SK-N-SH treated with all-trans-retinoic acid at 6 μM for 48 hours (cell line): Measurements from ENCODE around the gene PDSS2.
"Not testable (repeated sequence)": the region's sequence is repeated elsewhere in the genome, so short reads cannot be mapped to it uniquely, and the experiment has no call there.

Experiments used
- ATAC-seq: fragments of 200-7000 bp; cut with Tn5 transposase; 3 replicates; pipeline ENCODE4 v1.9.1; 2020; ENCODE audit warnings: mild to moderate bottlenecking, moderate library complexity
- ARNTL ChIP-seq: fragments of 450-650 bp; formaldehyde crosslinking; IDR thresholded peaks from 2 replicates; pipeline ENCODE4 v1.5.0; 2020; ENCODE audit warnings: low read depth, mild to moderate bottlenecking, moderate library complexity, borderline replicate concordance
- BACH2 ChIP-seq: fragments of 250-450 bp; sonication (Bioruptor Pico); IDR thresholded peaks from 2 replicates; pipeline ENCODE4 v1.9.0; 2021; ENCODE audit warnings: mild to moderate bottlenecking, borderline replicate concordance
- CREB5 ChIP-seq: fragments of 250-450 bp; sonication (Bioruptor Pico); IDR thresholded peaks from 2 replicates; pipeline ENCODE4 v1.5.1; 2020; ENCODE audit warnings: low read depth, mild to moderate bottlenecking, moderate library complexity
- CSDC2 ChIP-seq: fragments of 250-450 bp; sonication (Bioruptor Pico); IDR thresholded peaks from 2 replicates; pipeline ENCODE4 v1.5.0; 2020; ENCODE audit warnings: mild to moderate bottlenecking, moderate library complexity
- ESRRG ChIP-seq: fragments of 250-450 bp; sonication (Bioruptor Pico); IDR thresholded peaks from 2 replicates; pipeline ENCODE4 v1.6.1; 2021; ENCODE audit warnings: mild to moderate bottlenecking
- GLIS3 ChIP-seq: fragments of 250-450 bp; sonication (Bioruptor Pico); IDR thresholded peaks from 2 replicates; pipeline ENCODE4 v1.5.0; 2020; ENCODE audit warnings: mild to moderate bottlenecking, moderate library complexity
- ISL1 ChIP-seq: fragments of 250-450 bp; sonication (Bioruptor Pico); IDR thresholded peaks from 2 replicates; pipeline ENCODE4 v2.1.2; 2022; ENCODE audit warnings: mild to moderate bottlenecking, moderate library complexity
- OSR1 ChIP-seq: fragments of 250-450 bp; sonication (Bioruptor Pico); IDR thresholded peaks from 2 replicates; pipeline ENCODE4 v1.8.0; 2022; ENCODE audit warnings: moderate library complexity, mild to moderate bottlenecking, inconsistent platforms
- PATZ1 ChIP-seq: fragments of 250-450 bp; sonication (Bioruptor Pico); IDR thresholded peaks from 2 replicates; pipeline ENCODE4 v1.8.0; 2020; ENCODE audit warnings: mild to moderate bottlenecking, moderate library complexity, borderline replicate concordance
- POU6F1 ChIP-seq: fragments of 250-450 bp; sonication (Bioruptor Pico); IDR thresholded peaks from 2 replicates; pipeline ENCODE4 v1.8.0; 2021; ENCODE audit warnings: low read depth, mild to moderate bottlenecking, moderate library complexity, borderline replicate concordance
- PPARA ChIP-seq: fragments of 250-450 bp; sonication (Bioruptor Pico); IDR thresholded peaks from 2 replicates; pipeline ENCODE4 v1.5.0; 2020; ENCODE audit warnings: mild to moderate bottlenecking, borderline replicate concordance
- RARB ChIP-seq: fragments of 250-450 bp; sonication (Bioruptor Pico); IDR thresholded peaks from 2 replicates; pipeline ENCODE4 v1.8.0; 2021; ENCODE audit warnings: mild to moderate bottlenecking, moderate library complexity
- SNAI2 ChIP-seq: fragments of 250-450 bp; sonication (Bioruptor Pico); IDR thresholded peaks from 2 replicates; pipeline ENCODE4 v1.5.0; 2020; ENCODE audit warnings: mild to moderate bottlenecking, moderate library complexity
- TCF4 ChIP-seq: fragments of 250-450 bp; sonication (Bioruptor Pico); IDR thresholded peaks from 2 replicates; pipeline ENCODE4 v1.8.0; 2021; ENCODE audit warnings: mild to moderate bottlenecking, moderate library complexity, borderline replicate concordance
- TOX ChIP-seq: fragments of 250-450 bp; sonication (Bioruptor Pico); IDR thresholded peaks from 2 replicates; pipeline ENCODE4 v1.8.0; 2021; ENCODE audit warnings: mild to moderate bottlenecking, moderate library complexity, borderline replicate concordance
- ZC3H10 ChIP-seq: fragments of 250-450 bp; sonication (Bioruptor Pico); IDR thresholded peaks from 2 replicates; pipeline ENCODE4 v1.5.1; 2021; ENCODE audit warnings: mild to moderate bottlenecking, moderate library complexity
- ZFP3 ChIP-seq: fragments of 250-450 bp; sonication (Bioruptor Pico); IDR thresholded peaks from 2 replicates; pipeline ENCODE4 v1.5.0; 2020; ENCODE audit warnings: mild to moderate bottlenecking, moderate library complexity
- ZFP30 ChIP-seq: fragments of 450-650 bp; formaldehyde crosslinking; IDR thresholded peaks from 2 replicates; pipeline ENCODE4 v1.5.0; 2022; ENCODE audit warnings: mild to moderate bottlenecking, moderate library complexity
- ZNF565 ChIP-seq: fragments of 450-650 bp; formaldehyde crosslinking; conservative IDR thresholded peaks from 2 replicates; pipeline ENCODE4 v1.5.0; 2020; ENCODE audit warnings: low read depth, mild to moderate bottlenecking, moderate library complexity
- ZNF70 ChIP-seq: fragments of 450-650 bp; formaldehyde crosslinking; IDR thresholded peaks from 2 replicates; pipeline ENCODE4 v1.5.0; 2020; ENCODE audit warnings: mild to moderate bottlenecking, moderate library complexity
- ZNF8 ChIP-seq: fragments of 450-650 bp; formaldehyde crosslinking; IDR thresholded peaks from 2 replicates; pipeline ENCODE4 v1.5.0; 2020; ENCODE audit warnings: mild to moderate bottlenecking, moderate library complexity
- TF ChIP-seq, protein P1 (sequence below): fragments of 250-450 bp; sonication (Bioruptor Pico); IDR thresholded peaks from 2 replicates; pipeline ENCODE4 v1.5.1; 2021; ENCODE audit warnings: mild to moderate bottlenecking, moderate library complexity
- TF ChIP-seq, protein P2 (sequence below): fragments of 250-450 bp; sonication (Bioruptor Pico); IDR thresholded peaks from 2 replicates; pipeline ENCODE4 v1.5.0; 2020; ENCODE audit warnings: mild to moderate bottlenecking, moderate library complexity

PDSS2 gene

GRCh38 chr6:107308677-107309076 lies 150.7 kb downstream of the PDSS2 start:
- no peak for TF ChIP-seq OSR1 (CRISPR knock-in tag)
- TF ChIP-seq, protein P1, sequence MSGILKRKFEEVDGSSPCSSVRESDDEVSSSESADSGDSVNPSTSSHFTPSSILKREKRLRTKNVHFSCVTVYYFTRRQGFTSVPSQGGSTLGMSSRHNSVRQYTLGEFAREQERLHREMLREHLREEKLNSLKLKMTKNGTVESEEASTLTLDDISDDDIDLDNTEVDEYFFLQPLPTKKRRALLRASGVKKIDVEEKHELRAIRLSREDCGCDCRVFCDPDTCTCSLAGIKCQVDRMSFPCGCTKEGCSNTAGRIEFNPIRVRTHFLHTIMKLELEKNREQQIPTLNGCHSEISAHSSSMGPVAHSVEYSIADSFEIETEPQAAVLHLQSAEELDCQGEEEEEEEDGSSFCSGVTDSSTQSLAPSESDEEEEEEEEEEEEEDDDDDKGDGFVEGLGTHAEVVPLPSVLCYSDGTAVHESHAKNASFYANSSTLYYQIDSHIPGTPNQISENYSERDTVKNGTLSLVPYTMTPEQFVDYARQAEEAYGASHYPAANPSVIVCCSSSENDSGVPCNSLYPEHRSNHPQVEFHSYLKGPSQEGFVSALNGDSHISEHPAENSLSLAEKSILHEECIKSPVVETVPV (CRISPR knock-in tag) = no peak
- TF ChIP-seq SNAI2 (CRISPR knock-in tag) = no peak
- no peak for TF ChIP-seq ESRRG (CRISPR knock-in tag)
- no peak for TF ChIP-seq PPARA
- no peak for TF ChIP-seq POU6F1 (CRISPR knock-in tag)
- no peak for TF ChIP-seq ZNF70
- TF ChIP-seq CREB5 (CRISPR knock-in tag) = no peak
- TF ChIP-seq ZNF565 (CRISPR knock-in tag) = no peak
- TF ChIP-seq, protein P2, sequence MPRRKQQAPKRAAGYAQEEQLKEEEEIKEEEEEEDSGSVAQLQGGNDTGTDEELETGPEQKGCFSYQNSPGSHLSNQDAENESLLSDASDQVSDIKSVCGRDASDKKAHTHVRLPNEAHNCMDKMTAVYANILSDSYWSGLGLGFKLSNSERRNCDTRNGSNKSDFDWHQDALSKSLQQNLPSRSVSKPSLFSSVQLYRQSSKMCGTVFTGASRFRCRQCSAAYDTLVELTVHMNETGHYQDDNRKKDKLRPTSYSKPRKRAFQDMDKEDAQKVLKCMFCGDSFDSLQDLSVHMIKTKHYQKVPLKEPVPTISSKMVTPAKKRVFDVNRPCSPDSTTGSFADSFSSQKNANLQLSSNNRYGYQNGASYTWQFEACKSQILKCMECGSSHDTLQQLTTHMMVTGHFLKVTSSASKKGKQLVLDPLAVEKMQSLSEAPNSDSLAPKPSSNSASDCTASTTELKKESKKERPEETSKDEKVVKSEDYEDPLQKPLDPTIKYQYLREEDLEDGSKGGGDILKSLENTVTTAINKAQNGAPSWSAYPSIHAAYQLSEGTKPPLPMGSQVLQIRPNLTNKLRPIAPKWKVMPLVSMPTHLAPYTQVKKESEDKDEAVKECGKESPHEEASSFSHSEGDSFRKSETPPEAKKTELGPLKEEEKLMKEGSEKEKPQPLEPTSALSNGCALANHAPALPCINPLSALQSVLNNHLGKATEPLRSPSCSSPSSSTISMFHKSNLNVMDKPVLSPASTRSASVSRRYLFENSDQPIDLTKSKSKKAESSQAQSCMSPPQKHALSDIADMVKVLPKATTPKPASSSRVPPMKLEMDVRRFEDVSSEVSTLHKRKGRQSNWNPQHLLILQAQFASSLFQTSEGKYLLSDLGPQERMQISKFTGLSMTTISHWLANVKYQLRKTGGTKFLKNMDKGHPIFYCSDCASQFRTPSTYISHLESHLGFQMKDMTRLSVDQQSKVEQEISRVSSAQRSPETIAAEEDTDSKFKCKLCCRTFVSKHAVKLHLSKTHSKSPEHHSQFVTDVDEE = no peak
- no peak for TF ChIP-seq BACH2 (CRISPR knock-in tag)
- no peak for TF ChIP-seq PATZ1
- TF ChIP-seq TCF4 (CRISPR knock-in tag) = no peak
- no peak for TF ChIP-seq RARB (CRISPR knock-in tag)
- TF ChIP-seq CSDC2 (CRISPR knock-in tag) = no peak
- TF ChIP-seq ZFP3 = no peak
- no peak for TF ChIP-seq GLIS3
- no peak for TF ChIP-seq ZC3H10 (CRISPR knock-in tag)
- TF ChIP-seq TOX (CRISPR knock-in tag) = no peak
- TF ChIP-seq ISL1 (CRISPR knock-in tag) = no peak
- ATAC-seq = no peak

DNA sequence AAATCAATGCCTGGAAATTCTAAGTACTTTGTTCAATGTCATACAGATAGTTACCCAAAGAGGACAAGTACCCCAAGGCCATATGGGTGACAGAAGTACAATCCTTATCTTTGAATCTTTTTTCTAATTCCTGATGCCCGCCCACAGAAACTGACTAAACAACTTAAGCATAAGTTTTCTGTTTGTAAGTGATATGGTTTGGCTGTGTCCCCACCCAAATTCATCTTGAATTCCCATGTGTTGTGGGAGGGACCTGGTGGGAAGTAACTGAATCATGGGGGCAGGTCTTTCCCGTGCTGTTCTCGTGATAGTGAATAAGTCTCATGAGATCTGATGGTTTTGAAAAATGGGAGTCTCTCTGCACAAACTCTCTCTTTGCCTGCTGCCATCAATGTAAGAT lies 153.4 kb downstream of the PDSS2 start:
- not testable (repeated sequence) for ATAC-seq

- ATAC-seq = no peak
- TF ChIP-seq ZNF8 (CRISPR knock-in tag) = no peak
- TF ChIP-seq, protein P1 (CRISPR knock-in tag) = no peak
- no peak for TF ChIP-seq BACH2 (CRISPR knock-in tag)
- TF ChIP-seq PPARA = no peak
- no peak for TF ChIP-seq SNAI2 (CRISPR knock-in tag)
- TF ChIP-seq ZFP3 = no peak
- TF ChIP-seq ESRRG (CRISPR knock-in tag) = no peak
- TF ChIP-seq ARNTL (CRISPR knock-in tag) = no peak
- no peak for TF ChIP-seq CREB5 (CRISPR knock-in tag)
- no peak for TF ChIP-seq TOX (CRISPR knock-in tag)
- no peak for TF ChIP-seq RARB (CRISPR knock-in tag)
- no peak for TF ChIP-seq ZC3H10 (CRISPR knock-in tag)
- TF ChIP-seq PATZ1 = no peak
- TF ChIP-seq ZFP30 (CRISPR knock-in tag) = no peak
- TF ChIP-seq OSR1 (CRISPR knock-in tag) = no peak
Measured at GRCh38 chr6:107305391-107305790, 154.0 kb downstream of the PDSS2 start.
